GM19035 (cell line): ENCODE results near the gene KCTD21.

Experiments used
- ATAC-seq: cut with Tn5 transposase; IDR thresholded peaks from one replicate; pipeline ENCODE4 v1.9.1; 2021; ENCODE audit not compliant: unreplicated experiment

KCTD21 gene

DNA sequence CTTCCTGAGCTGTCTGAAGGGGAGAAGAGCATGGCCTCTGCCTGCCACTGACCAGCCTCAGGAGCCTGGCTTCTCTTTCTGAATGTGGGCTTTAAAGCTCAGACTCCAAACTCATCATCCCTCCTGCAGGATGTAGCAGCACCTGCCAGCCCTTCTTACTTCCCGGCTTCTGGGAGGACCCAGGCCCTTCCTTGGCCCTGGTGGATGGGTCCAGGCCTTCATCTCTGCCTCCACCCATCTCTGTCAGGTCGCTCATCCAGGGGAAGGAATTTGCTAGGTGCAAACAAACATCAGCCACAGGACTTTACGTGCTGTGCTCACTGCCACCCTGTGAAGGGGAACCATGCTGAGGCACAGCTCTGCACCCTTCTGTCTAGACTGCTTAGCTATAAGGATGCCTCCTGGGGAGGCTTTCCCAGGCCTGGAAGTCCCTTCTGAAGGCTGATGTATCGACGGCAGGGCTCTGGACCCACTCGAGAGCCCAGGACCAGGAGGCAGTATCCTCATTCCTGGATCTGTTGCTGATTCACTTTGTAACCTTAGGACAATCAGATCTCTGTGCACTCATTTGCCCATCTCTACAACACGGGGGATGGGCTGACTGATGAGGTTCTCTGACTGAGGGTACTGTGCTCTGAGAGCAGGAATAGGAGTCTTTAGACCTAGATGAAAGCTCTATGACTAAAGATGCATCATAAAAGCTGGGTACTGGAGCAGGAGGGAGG lies 31.2 kb upstream of the KCTD21 start:
- no peak for ATAC-seq

DNA sequence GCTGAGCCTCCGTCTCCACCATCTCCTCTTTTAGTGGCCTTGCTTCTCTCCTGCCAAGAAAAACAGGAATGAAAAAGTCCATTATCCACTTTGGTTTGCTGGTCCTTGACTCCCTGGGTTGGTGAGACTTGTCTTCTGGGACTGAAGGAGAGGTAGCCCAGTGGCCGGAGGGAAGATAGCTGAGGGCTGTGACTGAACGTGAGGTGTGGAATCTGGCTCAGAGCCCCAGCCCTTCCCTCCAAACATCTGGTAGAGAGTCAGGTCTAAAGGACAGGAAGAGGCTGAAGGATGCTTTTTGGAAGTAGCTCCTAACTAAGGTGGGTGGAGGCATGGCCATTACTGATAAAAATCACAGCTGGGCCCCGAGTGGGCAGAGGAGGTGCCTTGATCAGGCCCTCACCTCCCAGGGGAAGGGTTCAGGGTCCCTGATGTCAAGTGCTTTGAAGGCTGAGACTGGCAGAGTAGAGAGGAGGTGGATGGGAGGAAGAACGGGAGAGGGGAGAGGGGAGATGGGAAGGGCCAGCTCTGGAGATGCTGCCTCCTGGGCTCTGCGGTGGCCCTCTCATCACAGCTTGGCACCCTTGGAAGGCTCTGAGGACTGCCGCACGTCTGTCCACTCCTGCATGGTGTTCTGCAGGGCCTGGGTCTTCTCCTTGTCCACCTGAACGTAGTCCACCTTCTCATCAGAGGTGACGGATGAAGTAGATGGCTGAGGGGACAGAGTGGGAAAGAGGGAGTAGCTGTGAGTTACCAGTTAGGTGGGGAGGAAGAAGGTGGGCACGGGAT lies 30.5 kb upstream of the KCTD21 start:
- ATAC-seq: no peak

DNA sequence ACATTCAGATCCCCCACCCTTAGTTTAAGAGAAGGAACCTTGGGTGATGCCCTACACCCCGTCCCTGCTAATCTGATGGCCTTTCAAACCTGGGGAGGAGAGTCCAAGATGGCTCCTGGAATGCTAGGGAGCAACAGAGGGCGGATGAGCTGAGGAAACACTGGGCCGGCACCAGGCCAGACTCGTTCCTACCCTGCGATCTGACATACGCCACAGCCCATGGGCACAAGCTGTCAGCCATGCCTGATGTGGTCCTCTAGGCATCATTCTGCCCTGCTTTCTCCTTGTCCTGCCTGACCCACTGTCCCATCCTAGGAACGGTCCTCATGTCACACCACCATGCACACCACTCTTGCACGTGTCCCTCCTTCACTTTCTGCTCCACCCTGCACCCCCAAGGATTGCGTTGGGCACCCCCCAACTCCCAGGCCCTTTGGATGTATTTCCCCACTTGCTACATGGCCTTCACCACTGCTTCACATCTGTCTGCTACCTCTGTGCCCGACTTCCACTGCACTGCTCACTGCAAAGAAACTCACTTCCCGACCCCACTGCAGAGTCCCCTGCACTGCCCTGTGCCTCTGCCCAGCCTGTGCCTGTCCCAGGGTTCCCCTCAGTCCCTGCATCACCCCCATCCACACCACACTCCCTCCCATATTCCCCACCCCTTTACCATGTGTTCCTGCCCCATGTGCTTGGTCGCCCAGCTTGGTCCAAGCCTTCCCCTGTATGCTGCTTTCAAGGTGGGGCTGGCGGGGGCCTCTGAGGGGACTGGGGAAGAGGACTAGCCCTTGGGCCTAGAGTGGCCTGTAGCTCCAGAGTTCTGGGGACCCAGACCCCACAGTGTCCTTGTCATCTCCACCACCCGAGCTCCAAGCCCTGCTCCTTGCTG lies 29.5 kb upstream of the KCTD21 start:
- ATAC-seq: no peak

DNA sequence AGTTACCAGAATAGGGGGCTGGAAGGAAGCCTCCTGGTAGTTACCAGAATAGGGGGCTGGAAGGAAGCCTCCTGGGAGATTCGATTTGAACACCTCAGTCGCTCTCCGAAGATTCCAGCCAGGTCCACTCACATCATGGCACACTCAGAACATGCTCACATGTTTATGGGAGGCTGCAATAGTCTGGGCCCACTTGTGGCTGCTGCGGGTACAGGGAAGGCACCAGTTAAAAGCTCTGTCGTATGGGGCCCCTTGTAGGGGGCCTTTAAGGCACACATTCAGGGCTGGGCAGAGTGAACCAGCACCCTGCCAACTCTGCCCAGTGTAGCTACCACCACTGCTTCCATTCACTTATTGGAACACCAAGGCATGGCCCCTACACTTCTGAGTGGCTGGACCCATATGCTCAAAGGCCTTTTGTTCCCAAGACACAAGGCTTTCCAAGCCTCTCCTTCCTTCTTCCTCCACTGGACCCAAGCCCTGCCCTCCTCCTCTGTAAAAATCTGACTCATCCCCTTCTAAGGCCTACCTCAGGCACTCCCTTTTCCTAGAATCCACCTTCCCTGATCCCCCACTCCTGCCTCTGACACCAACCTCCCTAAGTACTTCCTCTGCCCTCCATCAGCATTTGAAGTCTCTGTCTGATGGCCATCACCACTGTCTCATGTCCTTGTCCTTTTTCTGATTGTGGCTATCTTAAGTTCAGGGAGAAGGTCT lies 28.3 kb upstream of the KCTD21 start:
- ATAC-seq: no peak

DNA sequence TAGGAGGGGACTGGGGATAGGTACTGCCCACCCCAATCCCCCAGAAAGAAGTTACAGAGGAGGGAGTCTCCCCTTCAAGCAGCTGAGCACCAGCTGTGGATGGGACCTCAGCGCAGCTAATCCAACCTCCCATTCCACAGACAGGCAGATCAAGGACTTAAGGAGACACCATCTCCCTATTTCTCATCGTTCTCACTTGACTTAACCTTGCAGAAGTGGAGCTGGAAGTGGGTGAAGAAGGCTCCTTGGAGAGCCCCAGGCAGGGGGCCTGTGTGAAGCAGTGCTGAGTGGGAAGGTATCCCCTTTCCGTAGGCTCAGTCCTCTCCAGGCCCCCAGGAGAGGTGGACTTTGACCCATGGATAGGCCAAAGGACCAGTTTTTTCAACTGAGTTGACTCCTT lies 27.6 kb upstream of the KCTD21 start:
- no peak for ATAC-seq

DNA sequence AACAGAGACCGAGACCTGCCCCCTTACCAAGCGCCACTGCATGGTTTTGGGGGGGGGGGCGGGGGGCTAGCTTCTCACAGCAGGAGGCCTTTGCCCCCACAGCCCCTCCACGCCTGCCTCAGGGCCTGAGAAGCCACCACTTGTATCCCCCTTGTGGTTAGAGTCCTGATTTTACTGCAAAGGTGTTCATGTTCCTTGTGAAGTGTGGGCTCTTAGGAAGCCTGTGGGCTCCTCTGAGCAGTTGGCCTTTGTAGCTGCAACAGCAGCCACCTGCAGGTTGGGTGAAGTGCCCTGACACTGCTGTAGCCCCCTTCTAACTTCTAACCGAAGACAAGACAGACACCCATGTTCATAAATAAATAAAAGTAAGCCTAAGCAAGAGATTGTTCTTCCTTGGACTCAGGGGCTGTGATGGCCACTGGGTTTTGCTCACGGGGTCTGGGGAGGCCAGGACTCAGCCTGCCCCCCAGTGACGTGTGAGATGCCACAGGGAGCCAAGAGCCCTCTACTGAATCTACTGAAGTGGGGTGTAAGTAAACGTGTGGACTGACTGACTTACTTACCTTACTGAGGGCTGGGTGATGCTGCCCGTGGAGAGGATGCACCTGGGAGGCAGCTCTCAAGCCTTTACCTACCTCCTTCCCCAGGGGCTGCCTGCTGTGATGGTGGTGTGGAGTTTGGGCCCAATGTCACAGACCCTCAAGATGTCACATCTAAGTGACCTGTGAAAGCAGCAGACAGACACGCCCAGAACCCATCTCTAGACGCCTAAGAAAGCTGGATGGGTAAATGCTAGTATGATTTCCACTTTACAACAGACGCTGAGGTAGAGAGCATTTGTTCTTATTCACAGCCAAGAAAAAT lies 26.1 kb upstream of the KCTD21 start:
- no peak for ATAC-seq

DNA sequence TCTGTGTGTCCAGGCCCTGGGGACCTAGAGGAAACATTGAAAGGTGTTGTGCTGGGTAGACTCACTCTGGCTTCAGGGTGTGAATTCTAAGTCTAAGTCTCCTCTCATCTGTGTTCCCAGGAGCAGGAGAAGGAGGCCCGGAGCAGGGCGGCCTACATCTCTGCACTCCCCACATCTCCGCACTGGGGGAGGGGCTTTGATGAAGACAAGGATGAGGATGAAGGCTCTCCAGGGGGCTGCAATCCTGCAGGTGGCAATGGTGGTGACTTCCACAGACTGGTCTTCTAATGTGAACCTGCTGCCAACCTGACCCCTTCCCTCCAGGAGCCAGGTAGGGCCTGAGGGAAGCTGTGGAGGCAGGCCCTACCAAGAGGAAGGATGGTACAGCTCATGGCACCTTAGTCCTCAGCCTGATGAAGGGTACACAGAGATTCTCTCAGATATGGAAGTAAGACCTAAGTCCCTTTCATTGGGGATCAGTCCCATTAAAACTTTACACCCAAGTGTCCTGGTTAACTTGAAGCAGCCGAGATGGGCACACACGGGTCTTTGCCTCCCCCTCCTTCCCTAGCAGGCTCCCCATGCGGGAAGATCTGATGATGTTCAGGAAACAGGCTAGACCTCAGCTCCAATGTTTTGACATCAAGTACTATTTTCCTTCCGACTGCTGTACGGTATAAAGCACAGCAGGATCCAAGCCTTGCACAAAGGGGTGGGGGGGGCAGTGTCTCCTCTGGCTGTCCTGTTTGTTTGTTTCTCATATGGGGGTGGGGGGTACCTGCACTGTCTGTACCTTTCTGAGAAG lies 25.3 kb upstream of the KCTD21 start:
- ATAC-seq: no peak

DNA sequence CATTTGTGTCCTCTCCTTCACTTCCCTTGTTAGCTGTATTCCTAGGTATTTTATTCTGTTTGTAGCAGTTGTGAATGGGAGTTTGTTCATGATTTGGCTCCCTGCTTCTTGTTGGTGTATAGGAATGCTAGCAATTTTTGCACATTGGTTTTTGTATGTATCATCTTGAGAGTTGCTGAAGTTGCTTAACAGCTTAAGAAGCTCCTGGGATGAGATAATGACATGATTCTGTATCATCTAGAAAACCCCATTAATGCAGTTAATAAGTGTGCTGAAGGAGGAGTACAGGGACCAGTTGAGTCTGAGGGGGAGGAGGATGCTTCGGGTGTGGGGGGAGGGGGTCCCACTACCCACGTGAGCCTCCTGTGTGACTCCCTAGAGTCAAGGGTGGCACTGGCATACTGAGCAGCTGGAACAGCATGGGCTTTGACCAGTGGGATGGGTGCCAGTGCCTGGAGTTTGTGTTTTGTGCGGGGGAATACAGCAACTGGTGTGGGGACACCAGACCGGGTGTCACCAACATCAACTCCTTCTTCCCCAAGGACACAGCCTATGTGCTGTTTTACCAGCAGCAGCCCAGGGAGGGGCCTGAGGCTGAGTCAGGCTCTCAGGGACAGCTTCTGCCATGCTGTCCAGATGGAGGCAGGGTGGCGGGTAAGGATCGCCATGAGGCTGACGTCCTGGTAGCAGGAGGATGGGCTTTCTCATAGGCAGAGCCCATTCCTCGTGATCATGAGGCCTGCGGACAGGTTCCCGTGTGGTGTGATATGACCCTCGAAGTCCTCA lies 24.4 kb upstream of the KCTD21 start:
- ATAC-seq: no peak

DNA sequence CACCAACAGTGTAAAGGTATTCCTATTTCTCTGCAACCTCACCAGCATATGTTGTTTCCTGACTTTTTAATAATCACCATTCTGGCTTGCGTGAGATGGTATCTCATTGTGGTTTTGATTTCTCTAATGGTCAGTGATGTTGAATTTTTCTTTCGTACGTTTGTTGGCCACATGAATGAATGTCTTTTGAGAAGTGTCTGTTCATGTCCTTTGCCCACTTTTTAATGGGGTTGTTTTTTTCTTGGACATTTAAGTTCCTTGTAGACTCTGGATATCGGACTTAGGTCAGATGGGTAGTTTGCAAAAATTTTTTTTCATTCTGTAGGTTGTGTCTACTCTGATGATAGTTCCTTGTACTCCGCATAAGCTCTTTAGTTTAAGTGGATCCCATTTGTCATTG lies 23.1 kb upstream of the KCTD21 start:
- ATAC-seq: no peak

DNA sequence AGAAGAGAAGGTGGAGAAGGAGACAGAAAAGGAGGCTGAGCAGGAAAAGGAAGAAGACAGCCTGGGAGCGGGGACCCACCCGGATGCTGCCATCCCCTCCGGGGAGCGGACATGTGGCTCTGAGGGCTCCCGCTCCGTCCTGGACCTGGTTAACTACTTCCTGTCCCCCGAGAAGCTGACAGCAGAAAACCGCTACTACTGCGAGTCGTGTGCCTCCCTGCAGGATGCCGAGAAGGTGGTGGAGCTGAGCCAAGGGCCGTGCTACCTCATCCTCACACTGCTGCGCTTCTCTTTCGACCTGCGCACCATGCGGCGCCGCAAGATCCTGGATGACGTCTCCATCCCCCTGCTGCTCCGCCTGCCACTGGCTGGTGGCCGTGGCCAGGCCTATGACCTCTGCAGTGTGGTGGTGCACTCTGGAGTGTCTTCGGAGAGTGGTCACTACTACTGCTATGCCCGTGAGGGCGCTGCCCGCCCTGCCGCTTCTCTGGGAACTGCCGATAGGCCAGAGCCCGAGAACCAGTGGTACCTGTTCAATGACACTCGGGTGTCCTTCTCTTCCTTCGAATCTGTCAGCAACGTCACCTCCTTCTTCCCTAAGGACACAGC lies 21.7 kb upstream of the KCTD21 start:
- ATAC-seq: no peak

DNA sequence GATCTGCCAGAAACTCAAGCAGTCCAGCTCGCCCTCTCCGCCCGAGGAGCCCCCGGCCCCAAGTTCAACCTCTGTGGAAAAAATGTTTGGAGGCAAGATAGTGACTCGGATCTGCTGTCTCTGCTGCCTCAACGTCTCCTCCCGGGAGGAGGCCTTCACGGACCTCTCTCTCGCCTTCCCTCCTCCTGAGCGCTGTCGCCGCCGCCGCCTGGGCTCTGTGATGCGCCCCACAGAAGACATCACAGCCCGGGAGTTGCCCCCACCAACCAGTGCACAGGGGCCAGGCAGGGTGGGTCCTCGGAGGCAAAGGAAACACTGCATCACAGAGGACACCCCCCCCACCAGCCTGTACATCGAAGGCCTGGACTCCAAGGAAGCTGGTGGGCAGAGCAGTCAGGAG lies 21.1 kb upstream of the KCTD21 start:
- no peak for ATAC-seq

DNA sequence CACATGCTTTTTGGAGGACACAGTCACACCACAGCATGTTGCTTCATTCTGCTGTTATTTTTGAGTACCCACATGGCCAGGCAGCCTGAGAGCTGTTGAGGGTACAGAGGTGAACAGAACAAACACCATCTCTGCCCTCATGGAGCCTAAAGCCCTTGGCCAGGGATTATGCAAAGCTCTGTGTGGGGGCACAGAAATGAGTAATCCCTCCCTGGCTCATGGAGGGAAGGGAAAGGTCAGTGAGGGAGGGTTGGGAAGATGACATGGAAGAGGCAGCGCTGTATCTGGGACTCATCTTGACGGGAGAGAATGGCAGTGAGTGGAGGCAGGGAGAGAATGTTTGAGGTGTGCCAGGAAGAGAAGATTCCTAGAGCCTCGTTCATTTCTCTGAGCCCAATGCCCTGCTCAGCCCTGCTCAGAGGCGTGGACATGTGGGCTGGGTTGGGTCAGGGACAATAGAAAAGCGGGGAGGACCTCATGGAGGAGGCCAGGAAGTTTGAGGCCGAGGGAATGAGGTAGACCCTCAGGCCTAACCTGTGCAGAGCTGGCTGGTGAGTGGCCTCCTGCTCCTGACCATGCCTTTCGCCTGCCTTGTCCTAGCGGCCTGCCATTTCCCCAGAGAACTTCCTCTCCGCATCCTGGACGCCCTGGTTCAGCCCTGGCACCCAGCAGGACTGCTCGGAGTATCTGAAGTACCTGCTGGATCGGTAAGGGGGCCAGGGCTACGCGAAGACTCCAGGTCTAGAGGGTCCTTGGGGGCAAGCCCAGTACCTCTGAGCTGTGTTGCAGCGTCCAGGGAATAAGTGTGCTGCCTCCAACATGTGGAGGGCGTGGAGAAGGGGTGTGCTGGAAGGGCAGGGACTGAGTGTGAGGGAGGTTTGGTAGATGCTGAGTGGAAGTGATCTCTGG lies 20.1 kb upstream of the KCTD21 start:
- ATAC-seq: no peak

DNA sequence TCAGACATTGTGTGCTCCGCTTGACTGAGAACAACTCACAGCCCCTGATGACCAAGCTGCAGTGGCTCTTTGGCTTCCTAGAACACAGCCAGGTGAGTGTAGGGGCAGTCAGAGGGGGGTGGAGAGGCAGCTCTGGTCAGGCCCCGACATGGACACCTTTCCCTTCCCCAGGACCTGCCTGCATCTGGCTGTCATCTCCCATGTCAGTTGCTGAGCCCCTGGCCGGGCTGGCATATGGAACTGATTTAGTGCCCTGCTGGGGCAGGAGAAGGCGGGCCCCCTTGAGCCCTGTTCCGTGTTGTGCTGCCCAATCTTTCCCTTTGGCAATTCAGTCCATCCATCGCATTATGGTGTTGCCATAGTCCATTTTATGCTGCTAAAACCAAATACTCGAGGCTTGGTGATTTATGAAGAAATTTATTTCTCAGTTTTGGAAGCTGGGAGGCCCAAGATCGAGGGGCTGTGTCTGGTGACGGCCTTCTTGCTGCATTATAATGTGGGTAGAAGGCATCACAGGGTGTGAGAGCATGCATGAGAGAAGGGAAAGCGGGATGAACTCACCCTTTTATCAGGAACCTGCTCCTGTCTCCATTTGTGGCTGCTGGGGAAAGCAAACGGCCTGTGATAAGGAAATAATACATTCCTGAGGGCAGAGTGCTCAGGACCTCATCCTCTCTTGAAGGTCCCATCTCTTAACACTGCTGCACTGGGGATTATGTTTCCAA lies 19.3 kb upstream of the KCTD21 start:
- no peak for ATAC-seq

DNA sequence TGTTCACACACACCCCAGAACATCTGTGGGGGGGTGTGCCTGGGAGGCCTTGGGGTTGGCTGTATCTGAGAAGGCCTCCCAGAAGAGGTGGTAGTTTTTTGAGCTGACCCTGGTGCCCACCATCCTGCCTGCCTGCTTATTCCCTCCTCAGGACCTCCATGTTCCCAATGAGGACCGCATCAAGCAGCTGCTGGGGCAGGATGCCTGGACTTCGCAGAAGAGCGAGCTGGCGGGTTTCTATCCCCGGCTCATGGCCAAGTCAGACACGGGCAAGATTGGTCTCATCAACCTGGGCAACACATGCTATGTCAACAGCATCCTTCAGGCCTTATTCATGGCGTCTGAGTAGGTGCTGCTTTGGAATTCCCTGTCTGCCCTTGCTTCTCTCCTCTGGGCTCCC lies 17.3 kb upstream of the KCTD21 start:
- no peak for ATAC-seq

DNA sequence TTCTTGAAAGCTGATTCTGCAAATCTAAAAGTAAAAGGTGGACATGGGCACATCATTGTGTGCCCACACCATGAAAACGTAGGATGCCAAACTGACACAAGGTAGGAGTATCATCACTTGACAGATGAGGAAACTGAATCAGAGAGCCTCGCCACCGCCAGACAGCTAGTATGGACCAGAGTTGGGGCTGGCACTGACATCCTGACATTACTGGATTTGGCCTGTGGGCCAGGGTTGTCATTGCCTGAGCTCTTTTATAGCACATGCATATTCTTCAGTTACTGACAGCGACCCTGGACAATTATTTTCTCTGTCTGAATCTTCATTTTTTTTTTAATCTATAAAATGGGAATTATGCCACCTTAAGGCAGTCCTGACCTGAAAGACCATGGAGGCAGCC lies 16.8 kb upstream of the KCTD21 start:
- ATAC-seq: no peak

DNA sequence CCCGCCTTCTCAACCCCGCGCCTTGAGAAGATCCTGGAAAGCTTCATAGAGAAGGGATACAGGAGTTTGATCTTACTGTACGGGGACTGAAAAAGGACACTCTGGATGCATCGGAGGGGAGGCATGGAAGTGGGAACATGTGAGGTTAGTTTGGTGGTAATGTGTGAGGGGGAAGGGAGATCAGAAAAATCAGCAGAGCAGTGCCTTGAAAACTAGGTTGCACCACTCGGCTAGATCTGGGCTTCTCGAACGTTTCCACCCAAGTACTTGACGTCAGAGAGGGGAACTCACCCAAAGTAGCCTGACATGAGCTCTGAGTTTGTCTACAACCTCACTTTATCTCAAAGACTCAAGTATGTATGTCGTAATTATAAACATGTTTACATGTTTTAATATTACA lies 14.8 kb upstream of the KCTD21 start:
- ATAC-seq: no peak
